HG03103 (cell line): ENCODE measurements around the gene BRD7.

Source experiments
- ATAC-seq: cut with Tn5 transposase; IDR thresholded peaks from one replicate; pipeline ENCODE4 v1.9.1; 2021; ENCODE audit warnings: low read depth; ENCODE audit not compliant: unreplicated experiment

Gene BRD7

DNA sequence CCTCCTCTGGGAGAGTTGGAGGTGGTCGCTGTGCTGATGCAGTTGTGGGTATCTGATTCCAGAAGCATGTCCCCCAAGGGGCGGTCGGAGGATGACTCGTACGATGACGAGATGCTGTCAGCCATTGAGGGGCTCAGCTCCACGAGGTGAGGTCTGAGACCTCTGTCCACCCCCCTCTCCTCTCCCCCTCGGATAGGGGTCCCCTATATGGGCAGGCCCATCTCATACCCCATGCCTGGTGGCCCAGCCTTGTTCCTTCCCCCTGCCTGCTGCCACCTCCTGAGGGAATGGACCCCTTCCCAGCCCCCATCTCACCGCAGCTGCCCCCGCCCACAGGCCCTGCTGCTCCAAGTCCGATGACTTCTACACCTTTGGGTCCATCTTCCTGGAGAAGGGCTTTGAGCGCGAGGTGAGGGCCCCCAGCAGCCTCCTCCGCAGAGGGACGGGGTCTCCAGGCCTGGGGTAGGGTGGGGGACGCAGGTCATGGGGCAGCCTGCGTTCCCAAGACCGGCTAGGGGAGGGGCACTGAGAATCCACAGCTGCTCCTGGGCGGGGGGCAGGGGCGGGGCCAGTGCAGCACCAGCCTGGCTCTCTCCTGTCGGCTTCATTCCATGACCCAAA lies 63.2 kb downstream of the BRD7 start:
- ATAC-seq = no peak

GRCh38 chr16:50304467-50305440 lies 64.0 kb downstream of the BRD7 start:
- no peak for ATAC-seq

DNA sequence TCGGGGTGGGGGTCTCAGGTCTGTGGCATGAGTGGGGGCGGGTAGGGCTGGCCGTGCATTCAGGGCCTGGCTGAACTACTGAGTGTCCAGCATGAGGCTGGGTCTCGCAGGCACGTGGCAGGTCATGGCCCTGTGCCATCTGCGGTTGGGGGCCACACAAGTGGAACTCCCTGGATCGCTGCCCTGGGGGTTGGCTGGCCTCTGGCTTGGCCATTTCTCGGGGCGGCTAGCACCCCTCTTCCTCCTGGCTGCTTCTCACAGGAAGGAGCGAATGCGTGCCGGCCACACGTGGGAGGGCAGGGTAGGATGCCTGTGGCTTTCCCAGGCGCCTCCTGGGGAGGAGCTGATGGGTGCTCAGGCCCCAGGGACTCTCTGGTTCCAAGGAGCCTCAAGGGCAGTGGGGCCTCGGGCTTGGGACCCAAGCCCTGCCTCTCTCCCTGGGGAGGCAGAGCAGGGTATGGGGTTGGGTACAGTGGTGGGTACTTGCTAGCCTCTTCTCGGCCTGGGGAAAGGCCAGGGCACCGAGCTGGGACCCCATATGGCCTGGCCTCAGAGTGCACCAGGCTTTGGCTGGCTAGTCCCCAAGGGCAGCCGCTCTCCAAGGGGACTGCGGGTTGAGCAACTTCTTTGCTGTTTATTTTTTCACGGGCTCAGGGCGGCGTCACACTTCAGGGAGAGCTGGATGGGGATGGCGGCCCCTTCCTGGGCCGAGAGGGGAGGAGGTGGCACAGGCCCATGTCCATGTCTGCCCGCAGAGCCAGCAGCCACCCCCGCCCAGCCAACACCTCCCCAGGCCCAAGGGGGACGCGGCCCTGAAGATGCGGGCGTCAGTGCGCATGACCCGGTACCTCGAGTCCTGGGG lies 65.0 kb downstream of the BRD7 start:
- ATAC-seq = no peak

- no peak for ATAC-seq
Measured at GRCh38 chr16:50303041-50303604, 65.7 kb downstream of the BRD7 start.

- ATAC-seq = no peak
Measured at GRCh38 chr16:50302472-50303005, 66.2 kb downstream of the BRD7 start.

DNA sequence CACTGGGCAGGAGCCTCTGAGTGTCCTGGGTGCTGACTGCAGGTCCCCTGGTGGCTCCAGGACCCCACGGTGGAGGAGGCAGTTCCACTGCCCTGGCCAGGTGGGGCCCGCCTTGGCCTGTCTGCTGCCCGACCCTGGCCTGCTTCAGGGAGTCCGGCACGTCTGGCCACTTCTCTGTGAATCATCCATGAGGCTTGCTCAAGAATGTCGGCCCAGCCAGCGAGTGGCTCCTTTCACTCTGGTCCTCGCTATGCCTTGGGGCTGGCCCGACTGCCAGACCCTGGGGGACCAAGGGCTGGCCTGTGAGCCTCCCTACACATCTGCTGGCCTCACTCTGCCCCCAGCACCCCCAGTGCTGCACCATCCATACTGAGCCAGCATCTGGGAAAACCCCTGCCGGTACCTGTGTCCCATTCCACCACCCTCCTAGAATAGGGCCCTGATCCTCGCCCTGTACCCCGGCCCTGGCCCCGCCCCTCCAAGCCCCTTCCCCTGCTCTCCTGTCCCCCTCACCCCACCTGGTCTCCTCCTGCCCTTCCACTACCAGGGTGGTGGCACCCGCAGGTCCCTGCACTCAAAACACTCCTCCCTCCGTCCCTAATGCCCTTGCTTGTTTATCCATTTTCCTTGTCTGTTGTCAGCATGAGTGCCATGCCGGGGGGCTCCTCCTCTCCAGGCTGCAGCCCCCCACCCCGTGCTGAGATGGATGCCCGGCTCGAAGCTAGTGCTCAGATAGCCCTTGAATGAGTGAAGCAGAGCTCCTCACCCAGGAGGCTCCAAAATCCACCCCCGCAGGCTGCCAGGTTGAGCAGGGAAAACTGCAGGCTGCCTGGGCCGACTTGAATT lies 66.9 kb downstream of the BRD7 start:
- ATAC-seq = no peak

DNA sequence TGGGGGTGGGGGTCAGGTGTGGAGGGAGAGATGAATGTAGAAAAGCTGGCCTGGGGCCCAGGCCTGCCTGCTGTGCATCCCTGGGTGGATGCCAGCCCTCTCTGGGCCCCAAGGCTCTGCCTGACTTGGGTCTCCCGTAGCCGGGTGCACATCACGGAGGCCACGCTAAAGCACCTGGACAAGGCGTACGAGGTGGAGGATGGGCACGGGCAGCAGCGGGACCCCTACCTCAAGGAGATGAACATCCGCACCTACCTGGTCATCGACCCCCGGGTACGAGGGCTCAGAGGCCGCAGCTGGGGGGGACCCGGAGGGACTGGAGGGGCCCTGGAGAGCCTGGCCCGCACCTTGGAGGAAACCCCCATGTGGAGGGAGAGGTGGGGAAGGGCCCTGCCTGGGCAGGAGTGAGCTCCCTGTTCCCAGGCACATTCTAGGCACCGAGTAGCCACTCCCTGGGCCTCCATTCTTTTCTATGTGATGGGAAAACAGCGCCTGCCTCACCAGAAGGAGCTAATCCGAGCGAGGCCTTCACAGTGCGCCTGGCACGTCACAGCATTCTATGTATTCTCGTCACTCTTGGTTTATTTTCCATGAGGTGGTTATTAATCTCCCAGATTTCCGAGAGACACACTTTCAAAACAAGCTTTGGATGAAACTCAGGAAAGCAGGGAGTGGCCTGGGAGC lies 67.7 kb downstream of the BRD7 start:
- ATAC-seq = no peak

DNA sequence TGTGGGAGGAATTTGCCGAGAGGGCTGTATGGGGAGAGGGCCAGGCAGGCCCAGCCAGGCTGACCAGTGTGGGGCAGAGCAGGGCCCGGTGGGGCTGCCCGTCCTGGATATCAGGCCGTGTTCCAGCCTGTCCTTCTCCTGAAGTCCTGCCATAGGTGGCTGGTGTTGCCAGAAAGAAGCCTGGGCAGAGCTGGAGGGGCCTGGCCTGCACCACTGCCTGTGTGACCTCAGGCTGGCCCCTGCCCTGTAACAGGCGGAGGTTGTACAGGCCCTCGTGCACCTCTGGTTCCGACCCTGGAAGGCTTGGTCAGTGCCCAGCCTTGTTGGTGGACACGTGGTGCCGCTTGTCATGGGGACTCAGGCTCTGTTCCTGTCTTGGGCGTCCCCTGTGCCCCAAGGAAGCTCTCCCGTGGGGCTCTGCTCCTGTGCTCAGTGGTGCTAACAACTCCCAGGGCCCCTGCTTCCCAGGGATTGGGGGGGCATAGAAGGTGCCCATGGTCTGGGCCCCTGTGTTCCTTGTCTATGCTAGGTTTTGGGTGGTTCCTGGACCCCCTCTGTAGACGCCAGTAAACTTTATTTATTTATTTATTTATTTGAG lies 69.2 kb downstream of the BRD7 start:
- no peak for ATAC-seq

DNA sequence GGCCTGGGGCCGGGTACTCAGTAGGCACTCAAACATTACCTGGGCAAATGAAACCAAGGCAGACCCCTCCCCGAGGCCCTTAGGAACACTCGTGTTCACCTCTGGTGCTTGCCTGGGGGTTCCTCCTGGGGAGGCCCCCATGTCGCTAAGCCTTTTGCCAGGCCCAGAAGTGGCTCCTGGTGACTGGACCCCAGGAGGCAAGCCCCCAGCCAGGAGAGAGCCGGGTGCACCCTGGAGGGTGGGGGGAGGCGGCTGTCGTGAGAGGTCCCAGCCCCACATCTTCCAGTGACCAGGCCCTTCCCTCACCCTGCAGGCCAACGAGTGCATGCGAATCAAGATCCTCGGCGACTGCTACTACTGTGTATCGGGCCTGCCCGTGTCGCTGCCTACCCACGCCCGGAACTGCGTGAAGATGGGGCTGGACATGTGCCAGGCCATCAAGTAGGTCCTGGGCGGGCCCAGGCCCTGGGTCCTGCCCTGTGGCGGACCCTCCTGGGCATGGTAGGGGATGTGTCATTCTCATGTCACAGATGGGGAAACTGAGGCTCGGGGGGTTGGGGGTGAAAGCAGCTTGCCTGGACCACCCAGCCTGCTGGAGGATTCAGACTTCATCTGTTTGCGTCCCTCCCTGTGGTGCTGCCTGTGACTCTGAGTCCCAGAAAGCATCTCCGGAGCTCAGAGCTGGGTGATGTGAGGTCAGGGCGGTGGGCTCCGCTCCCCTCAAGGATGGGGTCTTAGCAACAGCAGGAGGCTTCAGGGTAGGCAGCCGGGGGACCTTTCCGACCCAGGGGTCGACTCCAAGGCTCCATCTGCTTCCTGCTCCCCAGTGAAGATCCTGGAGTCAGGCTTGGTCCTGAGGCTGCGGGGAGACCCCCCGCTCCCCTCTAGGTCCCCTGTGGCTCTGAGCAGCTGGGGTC lies 69.9 kb downstream of the BRD7 start:
- no peak for ATAC-seq

DNA sequence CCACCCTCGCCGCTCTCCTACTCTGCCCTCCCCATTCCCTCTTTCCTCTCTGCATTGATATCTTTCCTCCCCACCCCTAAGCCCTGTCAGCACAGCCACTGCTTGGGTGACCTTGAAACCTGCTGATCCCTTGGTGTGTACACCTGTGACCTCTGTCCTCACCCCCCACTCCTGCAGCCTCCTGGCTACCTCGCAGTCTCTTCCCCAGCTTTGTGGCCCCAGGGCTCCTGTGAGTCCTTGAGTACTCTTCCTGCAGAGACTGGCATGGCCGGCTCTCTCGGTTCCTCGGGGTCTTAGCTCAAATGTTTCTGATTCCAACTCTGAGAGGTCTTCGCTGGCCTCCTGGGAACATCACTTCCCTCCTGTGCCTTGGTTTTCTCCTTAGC lies 70.7 kb downstream of the BRD7 start:
- no peak for ATAC-seq

DNA sequence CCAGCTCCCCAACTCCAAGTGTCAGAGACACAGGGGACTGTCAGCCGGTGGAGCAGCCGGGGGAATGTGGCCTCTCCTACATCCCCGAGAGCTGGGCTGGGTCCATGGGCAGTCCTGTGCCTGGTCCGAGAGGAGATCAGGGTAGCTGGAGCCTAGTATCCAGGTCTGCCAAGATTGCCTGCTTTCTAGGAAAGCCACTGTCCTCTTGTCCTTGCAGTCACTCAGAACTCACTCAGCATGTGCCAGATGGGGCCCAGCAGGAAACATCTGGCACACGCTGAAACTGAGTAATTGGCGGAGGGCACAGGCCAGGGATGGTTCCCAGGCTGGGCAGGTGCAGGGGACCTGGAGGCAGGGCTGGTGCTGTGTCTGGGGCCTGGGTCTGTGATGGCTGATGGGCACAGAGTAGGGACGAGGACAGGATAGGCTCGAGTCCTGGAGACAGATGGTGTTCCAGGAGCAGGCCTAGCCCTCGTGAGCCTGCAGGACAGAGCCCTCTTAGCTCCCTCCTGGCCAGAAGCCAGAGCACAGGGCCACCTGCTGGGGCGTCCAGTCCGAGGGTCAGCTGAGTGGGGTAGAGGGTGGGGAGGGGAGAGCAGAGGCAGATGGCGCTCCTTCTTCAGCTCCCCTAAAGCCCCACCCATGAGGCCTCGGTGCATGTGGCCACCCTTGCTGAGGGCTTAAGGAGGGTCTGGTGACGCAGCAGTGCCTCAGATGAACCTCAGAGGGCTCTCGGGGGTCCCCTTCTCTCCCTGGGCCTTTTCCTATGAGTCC lies 71.3 kb downstream of the BRD7 start:
- no peak for ATAC-seq

GRCh38 chr16:50296807-50297206 lies 72.0 kb downstream of the BRD7 start:
- ATAC-seq = no peak

DNA sequence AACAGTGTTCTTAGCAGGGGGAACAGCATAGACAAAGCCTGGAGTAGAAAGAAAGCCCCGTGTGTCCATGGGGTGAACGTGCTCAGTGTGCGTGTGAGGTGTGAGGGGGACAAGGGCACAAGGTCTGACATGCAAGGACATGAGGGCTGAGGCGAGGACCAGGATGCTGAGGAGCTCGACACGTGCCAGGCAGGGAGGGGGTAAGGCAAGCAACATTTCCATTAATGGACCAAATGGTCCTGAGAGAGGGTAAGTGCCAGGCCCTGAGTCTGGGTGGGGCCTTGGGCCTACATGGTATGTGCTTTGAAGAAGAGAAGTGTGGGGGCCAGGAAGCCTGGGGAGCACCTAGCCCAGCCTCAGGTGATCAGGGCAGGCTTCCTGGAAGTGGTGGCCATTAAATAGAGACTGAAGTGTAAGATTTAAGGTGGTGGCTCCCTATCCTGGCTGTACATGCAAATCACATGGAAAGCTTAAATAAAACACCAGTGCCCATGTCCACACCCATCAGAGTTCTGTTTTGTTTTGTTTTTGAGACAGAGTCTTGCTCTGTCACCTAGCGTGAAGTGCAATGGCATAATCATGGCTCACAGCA lies 73.2 kb downstream of the BRD7 start:
- ATAC-seq = no peak

- ATAC-seq = no peak
Measured at GRCh38 chr16:50294955-50295354, 73.8 kb downstream of the BRD7 start.

DNA sequence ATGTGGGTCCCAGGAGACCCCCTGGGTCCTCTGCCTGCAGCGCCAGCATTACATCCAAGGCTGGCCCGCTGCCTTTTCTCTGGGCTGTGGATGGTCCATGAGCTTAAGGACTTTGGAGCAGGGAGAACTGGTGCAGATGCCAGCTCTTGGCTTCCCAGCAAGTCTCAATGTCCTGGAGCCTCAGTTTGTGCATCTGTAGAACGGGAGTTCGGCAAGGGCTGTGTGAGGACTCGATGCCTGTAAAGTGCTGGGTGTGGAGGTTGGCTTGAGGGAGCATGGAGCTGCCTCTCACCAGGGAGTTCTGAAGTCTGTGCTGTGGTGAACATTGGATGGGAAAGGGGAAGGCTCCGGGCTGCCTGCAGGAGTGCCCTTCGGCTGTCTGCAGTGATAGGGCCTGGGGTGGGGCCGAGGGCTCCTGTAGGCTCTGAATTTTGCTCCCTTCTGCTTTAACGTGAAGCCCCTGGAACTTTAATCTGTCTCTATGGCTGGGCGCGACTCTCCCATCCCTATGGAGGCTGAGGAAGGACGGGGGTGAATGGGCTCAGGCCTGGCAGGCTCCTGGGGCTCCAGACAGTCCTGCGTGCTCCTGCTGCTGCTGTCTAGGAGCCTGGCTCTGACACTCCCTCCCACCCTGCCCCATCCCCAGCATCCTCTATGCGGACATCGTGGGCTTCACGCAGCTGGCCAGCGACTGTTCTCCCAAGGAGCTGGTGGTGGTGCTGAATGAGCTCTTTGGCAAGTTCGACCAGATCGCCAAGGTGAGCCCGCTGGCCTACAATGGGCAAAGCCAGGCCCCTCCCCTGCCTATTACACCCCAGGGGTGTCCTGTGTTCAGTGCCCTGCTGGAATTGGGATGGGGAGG lies 74.6 kb downstream of the BRD7 start:
- ATAC-seq = no peak
